D721Med (cell line): Measurements from ENCODE around the gene BCL10.

Experiments
- DNase-seq: peaks from one replicate; pipeline ENCODE4 v3.0.0; 2011; ENCODE audit warnings: low spot score; ENCODE audit not compliant: insufficient read length
- FAIRE-seq: peaks from 2 replicates; lab custom pipeline; 2011; peaks lifted over from hg19 to GRCh38; lab: Jason Lieb, UNC
- CTCF ChIP-seq: IDR thresholded peaks from 2 replicates; pipeline ENCODE4 v1.5.1; 2012; ENCODE audit warnings: mild to moderate bottlenecking, control low read depth; ENCODE audit not compliant: insufficient read depth; ENCODE audit errors: missing control alignments

BCL10 gene

GRCh38 chr1:85278853-85279314, 2.5 kb upstream of the BCL10 start:
- FAIRE-seq (no peak), DNase-seq (no peak)
- no peak for TF ChIP-seq CTCF

DNA sequence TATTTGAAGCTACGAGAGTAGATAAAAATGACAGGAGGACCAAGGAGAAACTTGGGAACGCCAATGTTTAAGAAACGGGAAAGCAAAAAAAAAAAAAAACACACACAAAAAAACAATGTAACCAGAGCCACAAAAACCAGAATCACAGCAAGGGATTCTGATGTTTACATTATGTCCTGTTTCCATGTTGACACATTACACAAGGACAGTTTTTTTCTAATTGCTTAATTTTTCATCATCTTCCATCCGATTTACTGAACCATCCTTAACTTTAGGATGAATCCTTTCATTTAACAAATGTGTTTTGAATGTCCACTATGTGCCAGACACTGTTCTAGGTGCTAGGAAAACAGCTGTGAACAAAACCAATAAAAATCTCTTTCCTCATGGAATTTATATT, 1.4 kb upstream of the BCL10 start:
- DNase-seq (no peak), FAIRE-seq (no peak)
- no peak for TF ChIP-seq CTCF

DNA sequence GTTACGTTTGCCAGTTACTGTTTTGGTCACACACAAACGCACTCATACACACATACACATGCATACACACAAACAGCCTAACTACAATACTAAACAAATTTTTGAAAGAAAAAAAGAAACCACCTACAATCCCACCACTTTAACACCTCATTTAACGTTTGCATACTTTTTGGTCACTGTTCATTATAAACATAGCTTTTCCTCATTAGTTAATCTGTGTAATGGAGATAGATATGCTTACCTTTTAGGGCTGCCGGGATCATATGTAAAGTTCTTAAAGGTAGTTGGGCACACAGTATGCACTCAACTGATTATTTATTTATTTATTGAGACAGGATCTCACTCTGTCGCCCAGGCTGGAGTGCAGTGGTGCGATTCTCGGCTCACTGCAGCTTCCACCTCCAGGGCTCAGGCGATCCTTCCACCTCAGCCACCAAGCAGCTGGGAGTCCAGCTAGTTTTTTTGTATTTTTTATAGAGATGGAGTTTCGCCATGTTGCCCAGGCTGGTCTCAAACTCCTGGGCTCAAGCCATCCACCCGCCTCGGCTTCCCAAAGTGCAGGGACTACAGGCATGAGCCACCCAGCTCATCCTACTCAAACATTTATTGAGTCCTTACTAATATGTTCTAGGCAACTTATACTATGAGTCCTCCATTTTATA, 677 bp upstream of the BCL10 start:
- FAIRE-seq, result no peak
- no peak for DNase-seq
- TF ChIP-seq CTCF, result no peak

GRCh38 chr1:85275701-85276214, 674 bp downstream of the BCL10 start:
- no peak for FAIRE-seq
- no peak for DNase-seq
- no peak for TF ChIP-seq CTCF

DNA sequence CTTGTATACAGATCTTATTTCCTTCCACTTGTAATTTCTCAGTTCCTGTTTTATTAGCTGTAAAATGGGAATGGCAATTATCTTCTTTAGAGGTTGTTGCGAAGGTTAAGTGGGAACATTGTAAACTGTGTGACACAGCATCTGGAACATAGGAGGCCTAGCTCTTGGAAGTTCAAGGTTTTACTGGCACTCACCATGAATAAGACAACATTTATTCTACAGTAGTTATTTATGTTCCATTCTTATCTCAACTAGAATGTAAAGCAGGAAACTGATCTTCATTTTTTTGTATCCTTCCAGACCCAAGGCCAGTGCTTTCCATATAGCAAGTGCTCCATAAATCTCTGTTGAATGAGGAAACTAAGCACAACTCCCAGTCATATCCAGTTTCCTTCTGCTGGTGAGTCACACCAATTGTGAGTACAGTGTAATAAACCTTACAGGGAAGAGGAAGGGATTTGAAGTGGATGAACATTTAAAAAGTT, 1.4 kb downstream of the BCL10 start:
- TF ChIP-seq CTCF, result no peak
- no peak for DNase-seq

DNA sequence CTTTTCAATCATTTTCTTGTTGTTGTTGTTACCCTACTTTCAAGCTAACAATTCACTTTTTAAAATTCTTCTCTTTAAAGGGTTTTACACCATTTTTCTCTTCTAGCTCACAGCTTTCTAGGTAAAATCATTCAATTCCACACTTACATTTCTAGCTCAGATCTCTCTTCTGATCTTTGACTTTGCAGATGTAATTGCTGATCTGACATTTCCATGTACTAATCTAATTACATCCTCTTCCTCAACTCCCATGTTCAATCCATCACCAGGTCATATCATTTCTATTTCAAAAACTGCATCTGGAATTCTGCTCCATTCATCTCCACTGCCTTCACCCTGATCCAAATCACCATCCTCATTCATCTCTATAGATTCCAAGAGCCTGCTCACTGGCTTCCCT, 3.0 kb downstream of the BCL10 start:
- TF ChIP-seq CTCF, result no peak
- FAIRE-seq (no peak), DNase-seq (no peak)

More for the DNA sequence above, 1.4 kb downstream of the BCL10 start:
- FAIRE-seq, result no peak
